ENCODE data around the gene HABP2. TPM values are rescaled to one million over a fixed set of nuclear protein-coding genes. Genes with fewer than 3 reads are reported as not detected.

The HABP2 gene
- polyA plus RNA-seq, 4 donors = 0.39 to 1.6 (median 0.69) TPM

DNA sequence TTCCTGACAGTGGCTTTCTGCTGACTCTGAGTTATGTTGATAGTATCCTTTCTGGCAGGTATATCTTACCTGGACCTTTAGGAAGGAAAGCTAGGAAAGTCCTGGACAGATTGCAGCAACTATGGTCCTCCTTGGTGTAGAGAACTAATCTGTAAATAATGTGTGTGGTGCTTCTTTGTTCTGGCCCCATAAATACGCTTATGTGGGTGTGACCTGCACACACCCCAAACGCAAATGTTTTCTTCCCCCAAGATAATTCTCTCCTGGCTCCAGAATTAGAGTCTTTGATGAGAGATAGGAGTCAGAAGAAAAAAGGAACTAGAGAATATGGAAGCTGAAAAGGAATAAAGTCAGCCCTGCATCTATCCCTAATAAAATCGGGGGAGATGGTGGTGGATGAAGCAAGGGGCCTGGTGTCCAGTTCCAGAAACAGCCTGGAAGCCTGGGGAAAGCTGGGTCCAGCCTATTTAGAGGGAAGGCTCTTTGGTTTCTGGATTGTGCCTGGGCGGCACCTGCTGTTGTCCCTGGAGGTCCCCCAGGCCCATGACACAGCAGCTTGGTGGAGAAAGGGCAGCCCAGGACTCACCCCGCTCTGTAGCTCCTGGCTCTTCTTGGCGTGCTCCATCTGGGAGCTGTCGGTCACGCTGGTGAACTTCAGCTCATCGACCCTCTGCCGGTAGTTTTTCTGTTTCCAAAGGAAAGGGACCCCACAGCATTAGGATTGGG lies 72.8 kb downstream of the HABP2 start:
- DNase-seq (ENCODE audit: low read depth in 4 of 4, low spot score in 2 of 4) = no peak

GRCh38 chr10:113626809-113627355 lies 74.0 kb downstream of the HABP2 start:
- no peak for DNase-seq (ENCODE audit: low read depth in 4 of 4, low spot score in 2 of 4)

GRCh38 chr10:113627836-113628235 lies 75.0 kb downstream of the HABP2 start:
- no peak for DNase-seq (ENCODE audit: low read depth in 4 of 4, low spot score in 2 of 4)

DNA sequence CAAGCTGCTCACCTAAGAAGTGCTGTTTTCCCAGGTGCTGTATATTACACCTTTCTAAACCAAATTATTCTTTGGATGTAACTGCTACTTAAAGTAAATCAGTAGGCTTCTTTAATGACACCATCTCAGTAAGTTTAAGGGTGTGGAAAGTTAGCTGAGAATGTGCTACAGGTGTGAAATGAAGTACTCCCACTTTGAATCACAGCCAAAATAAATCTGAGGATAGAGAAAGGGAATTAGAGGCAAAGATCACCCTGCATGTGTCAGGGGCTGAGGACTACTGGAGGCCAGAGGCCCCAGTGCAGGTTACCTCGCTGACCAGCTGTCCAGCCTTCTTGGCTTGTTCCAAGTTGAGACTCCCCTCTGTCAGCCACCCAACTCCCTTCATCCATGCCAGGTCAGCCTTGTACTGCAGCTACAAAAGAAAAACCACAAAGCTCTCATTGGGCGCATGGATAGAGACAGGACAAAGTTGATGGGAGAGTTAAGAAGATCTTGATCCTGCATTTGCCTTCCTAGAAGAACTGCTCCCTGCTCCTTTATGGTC lies 75.8 kb downstream of the HABP2 start:
- no peak for DNase-seq (ENCODE audit: low read depth in 4 of 4, low spot score in 2 of 4)

- no peak for DNase-seq (ENCODE audit: low read depth in 4 of 4, low spot score in 2 of 4)
These were observed 78.2 kb downstream of the HABP2 start for GRCh38 chr10:113630929-113631533.

DNA sequence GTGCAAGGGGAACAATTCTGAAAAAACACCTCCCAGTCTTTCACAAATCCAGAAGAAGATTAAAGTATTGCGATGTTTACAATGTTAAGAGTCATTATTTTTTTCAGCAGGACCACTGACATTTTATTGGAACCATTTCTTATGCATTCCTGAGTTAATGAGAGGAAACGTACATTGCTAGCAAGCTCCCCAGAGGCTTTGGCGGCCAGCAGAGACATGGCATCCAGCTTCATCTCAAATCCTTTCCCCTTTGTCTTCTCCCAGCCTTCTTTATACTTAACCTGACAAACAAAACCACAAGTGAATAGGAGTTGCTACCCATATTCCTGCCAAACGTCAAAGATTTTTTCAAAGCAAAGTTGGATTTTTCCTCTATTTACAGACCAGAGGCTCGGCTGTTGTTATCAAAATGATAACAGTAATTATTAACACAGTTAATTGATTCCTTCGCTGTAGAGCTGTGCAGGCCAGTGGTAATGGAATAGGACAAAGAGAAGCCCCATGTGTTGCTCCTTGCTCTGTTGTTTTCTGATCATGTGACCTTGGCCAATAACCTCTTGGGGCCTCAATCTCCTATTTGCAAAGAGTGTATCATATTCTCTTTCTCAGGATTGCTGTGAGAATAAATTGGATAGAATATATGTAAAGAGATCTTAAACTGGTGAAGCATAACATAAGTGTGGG lies 79.0 kb downstream of the HABP2 start:
- DNase-seq (ENCODE audit: low read depth in 4 of 4, low spot score in 2 of 4) = no peak

Other genes with a start within 250 kb of the HABP2 start
- under 1 TPM in 2 of 4 donors, not detected in 2; 0.03 TPM for gene NRAP, start 111.0 kb downstream of the HABP2 start, polyA plus RNA-seq (ENCODE audit: insufficient read length in 4 of 4)
- 10 to 100 TPM; 24.7 to 31.2 (median 28.6) TPM for gene CASP7, start 126.9 kb downstream of the HABP2 start, polyA plus RNA-seq (ENCODE audit: insufficient read length in 4 of 4)
- gene PLEKHS1, start 198.6 kb downstream of the HABP2 start, polyA plus RNA-seq (ENCODE audit: insufficient read length in 4 of 4) = under 1 TPM in 3 of 4 donors, not detected in 1; 0.13 to 0.24 (median 0.21) TPM